ENCODE data around the gene LLGL2. TPM values are rescaled to one million over a fixed set of nuclear protein-coding genes. Genes with fewer than 3 reads are reported as not detected.

The LLGL2 gene
- total RNA-seq, 1 donor from 2014 or later = 2.0 TPM

DNA sequence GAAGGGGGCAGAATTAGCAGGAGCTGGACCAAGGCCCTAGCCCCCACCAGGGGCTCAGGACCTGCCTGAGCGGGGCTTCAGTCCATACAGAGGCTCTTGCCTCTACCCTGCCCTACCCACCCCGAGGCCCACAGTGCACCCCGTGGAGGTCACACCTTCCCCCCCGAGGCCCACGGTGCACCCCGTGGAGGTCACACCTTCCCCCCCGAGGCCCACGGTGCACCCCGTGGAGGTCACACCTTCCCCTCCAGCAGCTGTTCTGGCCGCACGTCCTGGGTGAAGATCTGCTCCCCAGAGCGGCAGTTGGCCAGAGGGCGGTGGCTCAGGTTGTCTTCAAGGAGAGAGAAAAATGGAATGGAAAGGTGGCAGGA lies 21.5 kb upstream of the LLGL2 start:
- Histone ChIP-seq H3K4me1 (peaks cover 68% of the 10 kb centered on the region), H3K4me3 (no peak overlapping the region), H3K27me3 (ENCODE audit: low read depth) (no peaks in the 10 kb centered on the region), H3K9me3 (replicated peaks) (no peaks in the 10 kb centered on the region), H3K36me3 (peaks cover 78% of the 10 kb centered on the region), H3K27ac (replicated peaks) (peak overlapping the region; percentile 42)
- DNase-seq = no peak
- TF ChIP-seq, protein P1, sequence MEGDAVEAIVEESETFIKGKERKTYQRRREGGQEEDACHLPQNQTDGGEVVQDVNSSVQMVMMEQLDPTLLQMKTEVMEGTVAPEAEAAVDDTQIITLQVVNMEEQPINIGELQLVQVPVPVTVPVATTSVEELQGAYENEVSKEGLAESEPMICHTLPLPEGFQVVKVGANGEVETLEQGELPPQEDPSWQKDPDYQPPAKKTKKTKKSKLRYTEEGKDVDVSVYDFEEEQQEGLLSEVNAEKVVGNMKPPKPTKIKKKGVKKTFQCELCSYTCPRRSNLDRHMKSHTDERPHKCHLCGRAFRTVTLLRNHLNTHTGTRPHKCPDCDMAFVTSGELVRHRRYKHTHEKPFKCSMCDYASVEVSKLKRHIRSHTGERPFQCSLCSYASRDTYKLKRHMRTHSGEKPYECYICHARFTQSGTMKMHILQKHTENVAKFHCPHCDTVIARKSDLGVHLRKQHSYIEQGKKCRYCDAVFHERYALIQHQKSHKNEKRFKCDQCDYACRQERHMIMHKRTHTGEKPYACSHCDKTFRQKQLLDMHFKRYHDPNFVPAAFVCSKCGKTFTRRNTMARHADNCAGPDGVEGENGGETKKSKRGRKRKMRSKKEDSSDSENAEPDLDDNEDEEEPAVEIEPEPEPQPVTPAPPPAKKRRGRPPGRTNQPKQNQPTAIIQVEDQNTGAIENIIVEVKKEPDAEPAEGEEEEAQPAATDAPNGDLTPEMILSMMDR (IDR thresholded peaks at IDR 0.05; ENCODE audit: borderline replicate concordance) = no peak
- intact Hi-C loops (cut with micrococcal nuclease) = no loop called here

DNA sequence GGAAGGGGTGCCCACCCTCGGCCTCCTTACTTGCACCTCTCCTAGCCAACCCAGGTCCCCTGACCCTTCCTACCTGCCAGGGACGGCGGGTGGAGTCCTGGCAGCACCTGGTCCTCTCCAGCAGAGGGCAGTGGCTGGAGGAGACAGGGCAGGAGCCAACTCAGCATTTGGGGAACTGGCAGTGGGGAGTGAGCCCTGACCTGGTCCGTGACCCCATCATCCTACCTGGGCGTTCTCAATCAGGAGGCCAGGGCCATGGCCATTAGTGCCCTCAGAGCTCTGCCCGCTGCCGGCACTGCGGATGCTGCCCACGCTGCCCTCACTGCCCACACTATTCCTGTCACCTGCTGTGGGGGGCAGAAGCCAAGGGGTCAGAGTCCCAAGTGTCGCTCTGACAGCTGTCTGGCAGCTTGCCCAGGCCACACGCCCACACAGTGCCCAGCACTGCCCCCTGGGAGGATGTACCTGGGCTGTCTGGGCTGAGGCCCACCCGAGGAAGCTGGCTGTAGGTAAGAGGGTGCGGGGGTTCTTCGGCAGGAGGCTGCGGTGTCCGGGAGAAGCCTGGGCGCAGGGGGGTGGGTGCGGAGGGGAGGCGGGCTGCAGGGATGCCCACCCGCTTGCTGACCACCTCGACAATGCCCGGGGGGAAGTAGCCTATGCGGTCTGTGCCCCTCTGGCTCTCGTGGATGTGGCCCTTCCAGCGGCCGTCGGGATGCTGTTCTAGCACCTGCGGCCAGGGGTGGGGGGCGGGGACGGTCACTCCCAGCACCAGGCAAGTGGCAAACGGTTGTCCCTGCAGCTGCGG lies 20.9 kb upstream of the LLGL2 start:
- intact Hi-C loops (cut with micrococcal nuclease) = no loop called here
- H3K9me3 ChIP-seq (replicated peaks) = no peaks in the 10 kb centered on the region
- H3K27me3 ChIP-seq (ENCODE audit: low read depth) = no peaks in the 10 kb centered on the region
- H3K4me1 ChIP-seq = peaks cover 68% of the 10 kb centered on the region
- H3K36me3 ChIP-seq = peaks cover 74% of the 10 kb centered on the region
- TF ChIP-seq, protein P1 (IDR thresholded peaks at IDR 0.05; ENCODE audit: borderline replicate concordance) = peak; percentile 69
- no peak for DNase-seq
- no peak overlapping the region for H3K4me3 ChIP-seq
- H3K27ac ChIP-seq (replicated peaks) = peak overlapping the region; percentile 96

DNA sequence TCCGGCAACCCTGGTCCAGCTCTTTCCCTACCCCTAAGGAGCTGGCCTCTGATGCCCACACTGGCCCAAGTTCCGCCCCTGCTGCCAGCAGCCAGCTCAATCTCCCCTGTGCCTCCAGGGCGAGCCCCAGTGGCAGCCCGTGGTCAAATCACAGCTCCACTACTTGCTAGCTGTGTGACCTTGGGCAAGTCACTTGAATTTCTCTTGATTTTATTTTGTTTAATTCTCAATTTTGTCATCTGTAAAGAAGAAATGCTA lies 20.4 kb upstream of the LLGL2 start:
- no peak for DNase-seq
- intact Hi-C loops (cut with micrococcal nuclease) = no loop called here
- Histone ChIP-seq H3K9me3 (replicated peaks) (no peaks in the 10 kb centered on the region), H3K4me3 (no peak overlapping the region), H3K27me3 (ENCODE audit: low read depth) (no peaks in the 10 kb centered on the region), H3K4me1 (peaks cover 68% of the 10 kb centered on the region), H3K36me3 (peaks cover 70% of the 10 kb centered on the region), H3K27ac (replicated peaks) (peak overlapping the region; percentile 96)
- TF ChIP-seq, protein P1 (IDR thresholded peaks at IDR 0.05; ENCODE audit: borderline replicate concordance) = no peak

DNA sequence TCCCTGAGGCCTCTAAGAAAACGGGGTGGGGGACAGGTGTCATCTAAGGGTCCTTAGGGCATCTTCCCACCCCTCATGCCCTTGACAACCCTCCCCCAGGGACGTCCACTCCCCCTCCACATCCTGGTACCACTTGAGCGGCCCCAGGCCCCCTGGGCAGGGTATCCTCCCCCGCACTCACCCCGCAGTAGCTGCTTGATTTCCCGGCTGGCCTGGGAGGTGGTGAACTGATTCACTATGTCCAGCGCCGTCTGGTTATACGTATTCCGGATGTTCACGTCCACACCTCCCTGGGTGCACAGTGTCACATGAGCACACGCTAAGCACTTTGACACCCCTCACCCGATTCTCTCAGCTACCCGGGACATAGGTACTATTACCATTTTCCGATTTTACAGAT lies 19.9 kb upstream of the LLGL2 start:
- Histone ChIP-seq H3K36me3 (peaks cover 70% of the 10 kb centered on the region), H3K9me3 (replicated peaks) (no peaks in the 10 kb centered on the region), H3K27ac (replicated peaks) (peak overlapping the region; percentile 96), H3K4me1 (peaks cover 68% of the 10 kb centered on the region), H3K27me3 (ENCODE audit: low read depth) (no peaks in the 10 kb centered on the region), H3K4me3 (no peak overlapping the region)
- intact Hi-C loops (cut with micrococcal nuclease) = no loop called here
- TF ChIP-seq, protein P1 (IDR thresholded peaks at IDR 0.05; ENCODE audit: borderline replicate concordance) = no peak
- DNase-seq = no peak

DNA sequence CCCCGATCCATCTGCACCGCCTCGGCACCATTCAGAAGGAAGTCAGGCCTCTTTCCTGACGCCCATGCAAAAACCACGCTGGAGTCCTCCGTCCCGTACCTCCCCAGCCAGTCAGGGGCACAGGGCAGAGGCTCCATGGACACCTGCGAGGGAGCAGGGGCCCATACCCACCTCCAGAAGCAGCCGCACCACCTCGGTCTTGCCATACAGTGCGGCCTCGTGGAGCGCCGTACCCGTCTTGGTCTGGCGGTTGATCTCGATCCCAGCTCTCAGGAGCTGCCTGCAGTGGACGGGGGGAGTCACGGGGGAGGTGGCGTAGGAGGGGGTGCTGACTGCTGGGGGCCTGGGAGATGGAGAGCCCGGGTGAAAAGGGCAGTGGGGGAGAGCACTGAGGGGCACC lies 19.4 kb upstream of the LLGL2 start:
- intact Hi-C loops (cut with micrococcal nuclease) = no loop called here
- DNase-seq = no peak
- H3K4me3 ChIP-seq = no peak overlapping the region
- H3K27ac ChIP-seq (replicated peaks) = peak overlapping the region; percentile 96
- TF ChIP-seq, protein P1 (IDR thresholded peaks at IDR 0.05; ENCODE audit: borderline replicate concordance) = no peak
- peaks cover 68% of the 10 kb centered on the region for H3K4me1 ChIP-seq
- H3K36me3 ChIP-seq = peaks cover 70% of the 10 kb centered on the region
- H3K27me3 ChIP-seq (ENCODE audit: low read depth) = no peaks in the 10 kb centered on the region
- H3K9me3 ChIP-seq (replicated peaks) = no peaks in the 10 kb centered on the region

All from left ventricle myocardium inferior (tissue), 1 donor.